ENCODE data around the gene ZNF654.

ZNF654 gene

GRCh38 chr3:88141458-88142083 lies 82.5 kb downstream of the ZNF654 start:
- peaks cover 63% of the 10 kb centered on the region for H3K36me3 Mint-ChIP-seq (ENCODE audit: low read depth)
- H3K4me3 Mint-ChIP-seq = no peak overlapping the region
- no peak overlapping the region for H3K27ac Mint-ChIP-seq
- no peak for DNase-seq
- H3K4me1 Mint-ChIP-seq (ENCODE audit: low read depth) = peaks cover 13% of the 10 kb centered on the region
- no peaks in the 10 kb centered on the region for H3K27me3 Mint-ChIP-seq
- no peaks in the 10 kb centered on the region for H3K9me3 Mint-ChIP-seq

GRCh38 chr3:88142094-88142624 lies 83.1 kb downstream of the ZNF654 start:
- no peak for DNase-seq
- H3K27ac Mint-ChIP-seq = peak overlapping the region; percentile 51
- no peaks in the 10 kb centered on the region for H3K9me3 Mint-ChIP-seq
- peaks cover 17% of the 10 kb centered on the region for H3K4me1 Mint-ChIP-seq (ENCODE audit: low read depth)
- no peaks in the 10 kb centered on the region for H3K27me3 Mint-ChIP-seq
- peaks cover 57% of the 10 kb centered on the region for H3K36me3 Mint-ChIP-seq (ENCODE audit: low read depth)
- H3K4me3 Mint-ChIP-seq = no peak overlapping the region

DNA sequence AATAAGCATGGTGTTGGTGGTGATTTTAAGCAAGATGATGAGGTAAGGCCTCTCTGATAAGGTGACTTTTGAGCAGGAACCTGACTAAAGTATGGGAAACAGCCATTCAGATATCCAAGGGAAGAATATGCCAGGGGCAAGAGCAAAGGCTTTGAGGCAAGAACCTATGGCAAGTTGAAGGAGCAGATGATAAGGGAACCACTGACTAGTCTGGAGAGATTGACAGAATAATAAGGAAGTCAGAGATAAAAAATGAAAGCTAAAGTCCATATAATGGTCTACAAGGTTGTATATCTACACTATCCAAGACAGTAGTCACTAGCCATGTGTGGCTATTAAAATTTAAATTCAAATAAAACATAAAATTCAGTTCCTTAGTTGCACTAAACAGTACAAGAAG lies 88.2 kb downstream of the ZNF654 start:
- no peak for DNase-seq
- H3K9me3 Mint-ChIP-seq = no peaks in the 10 kb centered on the region
- H3K36me3 Mint-ChIP-seq (ENCODE audit: low read depth) = peaks cover 35% of the 10 kb centered on the region
- no peak overlapping the region for H3K4me3 Mint-ChIP-seq
- H3K4me1 Mint-ChIP-seq (ENCODE audit: low read depth) = peaks cover 35% of the 10 kb centered on the region
- H3K27ac Mint-ChIP-seq = no peak overlapping the region
- no peaks in the 10 kb centered on the region for H3K27me3 Mint-ChIP-seq

GRCh38 chr3:88148651-88149050 lies 89.6 kb downstream of the ZNF654 start:
- Mint-ChIP-seq H3K9me3 (no peaks in the 10 kb centered on the region), H3K36me3 (ENCODE audit: low read depth) (peaks cover 33% of the 10 kb centered on the region), H3K27ac (peak overlapping the region; percentile 98), H3K4me1 (ENCODE audit: low read depth) (peaks cover 39% of the 10 kb centered on the region), H3K27me3 (no peaks in the 10 kb centered on the region), H3K4me3 (peak overlapping the region; percentile 94)
- no peak for DNase-seq

DNA sequence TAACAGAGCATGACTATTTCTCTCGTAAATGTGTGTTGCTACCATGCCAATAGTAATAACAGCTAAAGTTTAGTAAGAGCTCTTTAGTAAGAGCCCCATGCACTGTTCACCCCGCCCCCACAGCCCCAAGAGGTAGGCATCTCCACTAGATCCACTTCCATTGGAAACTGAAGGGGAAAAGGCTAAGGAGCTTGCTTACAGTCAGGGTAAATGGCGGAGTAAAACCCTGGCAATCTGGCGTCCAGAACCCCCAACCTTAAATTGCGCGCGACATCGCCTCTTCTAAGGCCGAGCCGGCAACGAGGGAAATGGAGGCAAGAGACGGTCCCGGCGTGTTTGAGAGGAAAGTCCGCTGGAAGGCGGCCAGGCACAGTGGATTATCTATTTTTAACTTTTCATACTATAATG lies 90.0 kb downstream of the ZNF654 start:
- Mint-ChIP-seq H3K36me3 (ENCODE audit: low read depth) (peaks cover 33% of the 10 kb centered on the region), H3K27ac (peak overlapping the region; percentile 98), H3K9me3 (no peaks in the 10 kb centered on the region), H3K4me1 (ENCODE audit: low read depth) (peaks cover 39% of the 10 kb centered on the region), H3K4me3 (peak overlapping the region; percentile 94), H3K27me3 (no peaks in the 10 kb centered on the region)
- DNase-seq = no peak

DNA sequence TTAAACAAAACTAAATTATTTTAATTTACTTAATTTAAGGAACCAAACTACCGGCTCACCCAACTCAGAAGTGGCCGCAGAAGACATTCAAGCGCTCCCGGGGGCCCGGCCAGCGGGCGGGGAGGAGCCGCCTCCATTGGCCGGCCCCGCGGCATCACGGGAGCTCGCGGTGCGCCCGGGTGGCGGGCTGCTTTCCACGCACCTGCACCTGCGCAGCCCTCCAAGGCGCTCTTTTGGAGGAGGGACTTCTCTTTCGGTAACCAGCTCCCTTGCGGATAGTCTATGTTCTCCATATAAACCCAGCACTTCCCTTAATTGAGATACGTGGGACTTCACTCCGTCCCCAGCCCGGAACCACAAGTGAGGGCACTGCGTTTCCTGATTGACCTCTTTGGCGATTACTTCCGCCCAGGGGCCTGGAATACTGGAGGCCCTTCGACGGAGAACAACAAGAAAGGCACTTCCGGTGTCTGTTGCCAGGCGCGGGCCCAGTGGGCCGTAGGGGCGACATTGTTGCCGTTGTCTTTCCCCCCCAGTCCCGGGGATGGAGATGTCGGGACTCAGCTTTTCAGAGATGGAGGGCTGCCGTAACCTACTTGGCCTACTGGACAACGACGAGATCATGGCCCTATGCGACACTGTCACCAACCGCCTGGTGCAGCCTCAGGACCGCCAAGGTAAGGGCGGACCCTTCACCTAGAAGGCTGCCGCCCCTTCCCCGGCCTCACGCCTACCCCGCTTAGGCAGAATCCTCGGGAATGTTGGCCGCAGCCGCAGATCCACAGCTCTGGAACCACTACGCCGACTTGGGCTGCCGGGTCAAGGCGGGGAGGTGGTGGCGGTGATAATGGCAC lies 90.7 kb downstream of the ZNF654 start, which contains the start of gene C3orf38:
Gene C3orf38 (plus strand): TSS at position 451 of the 854 bp plus-strand sequence. CDS start 94 bp downstream, at position 545.
- Mint-ChIP-seq H3K27me3 (no peaks in the 10 kb centered on the region), H3K4me1 (ENCODE audit: low read depth) (peaks cover 44% of the 10 kb centered on the region), H3K36me3 (ENCODE audit: low read depth) (peaks cover 39% of the 10 kb centered on the region), H3K9me3 (no peaks in the 10 kb centered on the region), H3K4me3 (peak within 1 kb of the TSS; percentile 94), H3K27ac (peak within 1 kb of the TSS; percentile 99)
- peak; percentile 88 for DNase-seq

- Mint-ChIP-seq H3K36me3 (ENCODE audit: low read depth) (peaks cover 44% of the 10 kb centered on the region), H3K27ac (peak overlapping the region; percentile 99), H3K27me3 (no peaks in the 10 kb centered on the region), H3K4me3 (peak overlapping the region; percentile 94), H3K9me3 (no peaks in the 10 kb centered on the region), H3K4me1 (ENCODE audit: low read depth) (peaks cover 44% of the 10 kb centered on the region)
- no peak for DNase-seq
Observed at GRCh38 chr3:88150371-88150770, 91.3 kb downstream of the ZNF654 start.

GRCh38 chr3:88150806-88151205 lies 91.8 kb downstream of the ZNF654 start:
- peak overlapping the region; percentile 94 for H3K4me3 Mint-ChIP-seq
- peaks cover 48% of the 10 kb centered on the region for H3K36me3 Mint-ChIP-seq (ENCODE audit: low read depth)
- no peaks in the 10 kb centered on the region for H3K27me3 Mint-ChIP-seq
- no peaks in the 10 kb centered on the region for H3K9me3 Mint-ChIP-seq
- DNase-seq = no peak
- peaks cover 46% of the 10 kb centered on the region for H3K4me1 Mint-ChIP-seq (ENCODE audit: low read depth)
- peak overlapping the region; percentile 99 for H3K27ac Mint-ChIP-seq

DNA sequence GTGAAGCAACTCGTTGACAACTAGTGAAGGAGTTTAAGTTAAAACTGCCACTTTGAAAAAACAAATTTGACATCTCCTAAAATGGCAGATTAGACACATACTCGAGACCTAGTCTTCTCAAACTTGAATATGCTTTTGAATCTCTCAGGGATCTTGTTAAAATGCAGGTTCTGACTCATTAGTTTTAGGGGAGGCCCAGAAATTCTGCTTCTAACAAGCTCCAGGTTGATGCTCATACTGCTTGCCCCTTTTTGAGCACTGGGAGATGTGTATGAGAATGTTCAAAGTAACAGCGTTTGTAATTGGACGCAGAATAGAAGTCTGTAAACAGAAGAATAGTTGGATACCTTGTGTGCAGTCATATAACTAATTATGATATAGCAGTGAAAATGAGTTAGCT lies 92.3 kb downstream of the ZNF654 start:
- Mint-ChIP-seq H3K36me3 (ENCODE audit: low read depth) (peaks cover 54% of the 10 kb centered on the region), H3K27me3 (no peaks in the 10 kb centered on the region), H3K4me3 (peak overlapping the region; percentile 94), H3K27ac (peak overlapping the region; percentile 84), H3K4me1 (ENCODE audit: low read depth) (peaks cover 51% of the 10 kb centered on the region), H3K9me3 (no peaks in the 10 kb centered on the region)
- DNase-seq = no peak

GRCh38 chr3:88152841-88153240 lies 93.8 kb downstream of the ZNF654 start:
- H3K36me3 Mint-ChIP-seq (ENCODE audit: low read depth) = peaks cover 68% of the 10 kb centered on the region
- DNase-seq = no peak
- H3K4me1 Mint-ChIP-seq (ENCODE audit: low read depth) = peaks cover 55% of the 10 kb centered on the region
- H3K27ac Mint-ChIP-seq = peak overlapping the region; percentile 28
- H3K27me3 Mint-ChIP-seq = no peaks in the 10 kb centered on the region
- no peaks in the 10 kb centered on the region for H3K9me3 Mint-ChIP-seq
- peak overlapping the region; percentile 20 for H3K4me3 Mint-ChIP-seq

- Mint-ChIP-seq H3K27me3 (no peaks in the 10 kb centered on the region), H3K4me1 (ENCODE audit: low read depth) (peaks cover 14% of the 10 kb centered on the region), H3K27ac (no peak overlapping the region), H3K36me3 (ENCODE audit: low read depth) (peaks cover 43% of the 10 kb centered on the region), H3K4me3 (no peak overlapping the region), H3K9me3 (no peaks in the 10 kb centered on the region)
- DNase-seq = no peak
Observed at GRCh38 chr3:88166419-88166971, 107.4 kb downstream of the ZNF654 start.

GRCh38 chr3:88167173-88167572 lies 108.1 kb downstream of the ZNF654 start:
- Mint-ChIP-seq H3K27ac (no peak overlapping the region), H3K36me3 (ENCODE audit: low read depth) (peaks cover 37% of the 10 kb centered on the region), H3K4me3 (no peak overlapping the region), H3K9me3 (no peaks in the 10 kb centered on the region), H3K4me1 (ENCODE audit: low read depth) (peaks cover 10% of the 10 kb centered on the region), H3K27me3 (no peaks in the 10 kb centered on the region)
- DNase-seq = no peak

GRCh38 chr3:88167704-88168103 lies 108.6 kb downstream of the ZNF654 start:
- DNase-seq = no peak
- Mint-ChIP-seq H3K4me1 (ENCODE audit: low read depth) (peaks cover 7% of the 10 kb centered on the region), H3K36me3 (ENCODE audit: low read depth) (peaks cover 33% of the 10 kb centered on the region), H3K27ac (no peak overlapping the region), H3K27me3 (no peaks in the 10 kb centered on the region), H3K4me3 (no peak overlapping the region), H3K9me3 (no peaks in the 10 kb centered on the region)

DNA sequence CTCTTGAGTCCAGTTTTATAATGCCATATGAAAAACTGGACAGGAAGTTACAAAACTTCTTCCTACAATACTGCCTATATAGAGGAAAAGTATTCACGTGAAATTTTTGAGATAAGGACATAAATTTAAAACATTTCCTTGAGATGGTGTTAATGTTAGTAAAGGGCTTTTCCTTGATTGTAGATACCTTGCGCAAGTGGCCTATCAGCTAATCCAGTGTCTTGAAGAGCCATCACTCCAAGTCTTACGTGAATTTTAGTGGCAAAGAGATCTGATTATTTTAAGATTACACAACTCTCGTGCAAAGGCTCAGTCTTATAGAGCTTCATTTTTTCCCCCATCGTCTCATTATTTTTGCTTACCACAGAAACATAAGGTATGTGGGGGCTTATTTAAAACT lies 109.1 kb downstream of the ZNF654 start:
- Mint-ChIP-seq H3K27ac (no peak overlapping the region), H3K9me3 (no peaks in the 10 kb centered on the region), H3K4me3 (no peak overlapping the region), H3K36me3 (ENCODE audit: low read depth) (peaks cover 28% of the 10 kb centered on the region), H3K27me3 (no peaks in the 10 kb centered on the region), H3K4me1 (ENCODE audit: low read depth) (peaks cover 3% of the 10 kb centered on the region)
- DNase-seq = no peak

Measured in activated T-cell treated with anti-CD3 and anti-CD28 coated beads, Interleukin-2, amount 50 U/mL, for 24 hours (primary cell).